Naive thymus-derived CD8-positive, alpha-beta T cell (primary cell): ENCODE data around the gene CCDC40. TPM values are rescaled to one million over a fixed set of nuclear protein-coding genes. Genes with fewer than 3 reads are reported as not detected.

Source experiments
- ATAC-seq, 2 donors: fragments of 150-1000 bp; cut with Tn5 transposase in 1 of 2; sonication (Bioruptor Pico), chemical (Tn5 transposase) in 1 of 2; 1 replicate in 1 of 2; 2 replicates in 1 of 2; pipeline ENCODE4 v1.10.0; 2021; ENCODE audit warnings: mild to moderate bottlenecking in 2 of 2, moderate library complexity in 2 of 2
- POLR2A ChIA-PET: fragments of 350-600 bp; sonication (Branson Sonifier 250); formaldehyde crosslinking; loops from one replicate; lab custom pipeline; 2021; ENCODE audit warnings: antibody characterized with exemption; lab: Charles Lee
- DNase-seq, 10 donors: peaks; one replicate each; pipeline versions ENCODE4 v3.0.0 to v3.0.0-alpha.2; 2020 to 2022
- H3K27ac Mint-ChIP-seq, 10 donors: one replicate each; pipeline ENCODE4 v1.8.0; 2020 to 2022; ENCODE audit warnings: mild to moderate bottlenecking in 10 of 10, mixed read lengths in 10 of 10, moderate library complexity in 4 of 10, inconsistent platforms in 1 of 10
- H3K27me3 Mint-ChIP-seq, 5 donors: one replicate each; pipeline ENCODE4 v1.8.0; 2021 to 2022; ENCODE audit warnings: mixed read lengths in 5 of 5
- H3K36me3 Mint-ChIP-seq, 3 donors: one replicate each; pipeline ENCODE4 v1.8.0; 2020 to 2022; ENCODE audit warnings: mixed read lengths in 3 of 3, mild to moderate bottlenecking in 2 of 3, inconsistent platforms in 1 of 3
- H3K4me1 Mint-ChIP-seq, 4 donors: one replicate each; pipeline ENCODE4 v1.8.0; 2021 to 2022; ENCODE audit warnings: mixed read lengths in 4 of 4
- H3K4me3 Mint-ChIP-seq, 10 donors: one replicate each; pipeline ENCODE4 v1.8.0; 2020 to 2022; ENCODE audit warnings: mild to moderate bottlenecking in 10 of 10, mixed read lengths in 10 of 10, moderate library complexity in 6 of 10, inconsistent platforms in 1 of 10
- H3K9me3 Mint-ChIP-seq, 9 donors: one replicate each; pipeline ENCODE4 v1.8.0; 2020 to 2022; ENCODE audit warnings: mixed read lengths in 9 of 9, mild to moderate bottlenecking in 3 of 9, inconsistent platforms in 1 of 9, moderate library complexity in 1 of 9
- polyA plus RNA-seq, 3 donors: library from polyadenylated mRNA; unstranded; fragments of 300-500 nt; fragmentation: Illumina TruSeq; gene quantifications; one replicate each; pipeline ENCODE4 v1.2.3, GENCODE V29; 2021
- total RNA-seq, 8 experiments: library from RNA in 2 of 8; stranded (reverse) in 2 of 8; gene quantifications; one replicate each; pipeline ENCODE4 v1.2.3 and lab custom pipeline; 2021 to 2026

The CCDC40 gene
- total and polyA plus RNA-seq, 5 experiments from 2014 or later = 0.37 to 4.8 (median 4.2) TPM; not detected in 2

- Mint-ChIP-seq H3K27ac (peak overlapping the region in 1 of 10 donors; percentile 41), H3K36me3 (no peaks in the 10 kb centered on the region), H3K4me3 (no peak overlapping the region), H3K4me1 (peaks cover 12 to 33% (median 22%) of the 10 kb centered on the region in 4 donors), H3K27me3 (no peaks in the 10 kb centered on the region), H3K9me3 (no peaks in the 10 kb centered on the region)
- ATAC-seq (no peak), DNase-seq (no peak)
- POLR2A ChIA-PET = interaction anchor here (0.6 kb wide), 1 partner anchor 164 kb away, joined by 3 read pairs; no protein-coding TSS in a partner anchor
Observed at GRCh38 chr17:80002070-80002641, 34.3 kb upstream of the CCDC40 start.

DNA sequence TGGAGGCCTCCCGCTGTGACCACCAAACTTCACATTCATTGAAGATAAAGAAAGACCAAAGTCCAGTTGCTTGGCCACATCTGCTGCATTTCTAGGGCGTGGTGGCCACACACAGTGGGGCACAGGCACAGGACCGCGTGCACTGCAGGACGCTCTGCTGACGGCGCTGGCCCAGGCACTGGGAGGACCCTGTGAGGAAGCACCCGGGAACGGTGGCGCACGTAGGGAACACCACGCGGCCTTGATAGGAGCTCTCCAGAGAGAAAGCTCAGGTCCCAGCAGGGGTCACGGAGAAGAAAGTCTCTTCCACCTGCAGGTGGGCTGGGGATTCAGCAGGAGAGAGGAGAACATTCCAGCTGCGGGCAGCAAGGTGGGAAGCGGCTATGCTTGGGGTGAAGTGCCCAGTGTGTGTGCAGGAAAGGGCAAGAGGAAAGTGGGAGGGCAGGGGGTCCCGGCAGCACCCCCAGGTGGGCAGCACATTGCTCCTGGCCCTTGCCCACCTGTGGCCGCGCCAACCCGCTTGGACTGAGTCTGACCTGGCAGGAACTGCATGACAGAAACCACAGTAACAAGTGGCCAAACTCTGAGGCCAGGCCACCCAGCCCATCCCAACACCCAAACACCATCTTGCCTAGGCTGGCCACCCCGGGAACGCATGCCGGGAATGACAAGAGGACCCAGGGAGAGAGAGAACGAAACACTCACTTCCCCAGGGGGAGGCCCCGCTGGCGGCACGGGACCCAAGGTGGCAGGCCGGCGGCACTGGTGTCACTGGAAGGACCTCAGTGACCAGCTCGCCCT is 33.6 kb upstream of the CCDC40 start:
- DNase-seq (no peak), ATAC-seq (no peak)
- no peaks in the 10 kb centered on the region for H3K27me3 Mint-ChIP-seq
- peaks cover 10 to 26% (median 15%) of the 10 kb centered on the region in 4 donors for H3K4me1 Mint-ChIP-seq
- no peaks in the 10 kb centered on the region for H3K9me3 Mint-ChIP-seq
- no peak overlapping the region for H3K4me3 Mint-ChIP-seq
- POLR2A ChIA-PET = interaction anchor here (0.9 kb wide), 1 partner anchor 10 kb away, joined by 3 read pairs; no protein-coding TSS in a partner anchor
- H3K36me3 Mint-ChIP-seq = no peaks in the 10 kb centered on the region
- peak overlapping the region in 1 of 10 donors; percentile 41 for H3K27ac Mint-ChIP-seq

- no peak overlapping the region for H3K27ac Mint-ChIP-seq
- H3K9me3 Mint-ChIP-seq = no peaks in the 10 kb centered on the region
- DNase-seq (no peak), ATAC-seq (no peak)
- H3K4me3 Mint-ChIP-seq = no peak overlapping the region
- no peaks in the 10 kb centered on the region for H3K27me3 Mint-ChIP-seq
- H3K36me3 Mint-ChIP-seq = no peaks in the 10 kb centered on the region
- POLR2A ChIA-PET = interaction anchor here (0.9 kb wide), 1 partner anchor 11 kb away, joined by 3 read pairs; no protein-coding TSS in a partner anchor
- H3K4me1 Mint-ChIP-seq = peaks cover 6 to 22% (median 10%) of the 10 kb centered on the region in 4 donors
Observed at GRCh38 chr17:80003969-80004368, 32.5 kb upstream of the CCDC40 start.

DNA sequence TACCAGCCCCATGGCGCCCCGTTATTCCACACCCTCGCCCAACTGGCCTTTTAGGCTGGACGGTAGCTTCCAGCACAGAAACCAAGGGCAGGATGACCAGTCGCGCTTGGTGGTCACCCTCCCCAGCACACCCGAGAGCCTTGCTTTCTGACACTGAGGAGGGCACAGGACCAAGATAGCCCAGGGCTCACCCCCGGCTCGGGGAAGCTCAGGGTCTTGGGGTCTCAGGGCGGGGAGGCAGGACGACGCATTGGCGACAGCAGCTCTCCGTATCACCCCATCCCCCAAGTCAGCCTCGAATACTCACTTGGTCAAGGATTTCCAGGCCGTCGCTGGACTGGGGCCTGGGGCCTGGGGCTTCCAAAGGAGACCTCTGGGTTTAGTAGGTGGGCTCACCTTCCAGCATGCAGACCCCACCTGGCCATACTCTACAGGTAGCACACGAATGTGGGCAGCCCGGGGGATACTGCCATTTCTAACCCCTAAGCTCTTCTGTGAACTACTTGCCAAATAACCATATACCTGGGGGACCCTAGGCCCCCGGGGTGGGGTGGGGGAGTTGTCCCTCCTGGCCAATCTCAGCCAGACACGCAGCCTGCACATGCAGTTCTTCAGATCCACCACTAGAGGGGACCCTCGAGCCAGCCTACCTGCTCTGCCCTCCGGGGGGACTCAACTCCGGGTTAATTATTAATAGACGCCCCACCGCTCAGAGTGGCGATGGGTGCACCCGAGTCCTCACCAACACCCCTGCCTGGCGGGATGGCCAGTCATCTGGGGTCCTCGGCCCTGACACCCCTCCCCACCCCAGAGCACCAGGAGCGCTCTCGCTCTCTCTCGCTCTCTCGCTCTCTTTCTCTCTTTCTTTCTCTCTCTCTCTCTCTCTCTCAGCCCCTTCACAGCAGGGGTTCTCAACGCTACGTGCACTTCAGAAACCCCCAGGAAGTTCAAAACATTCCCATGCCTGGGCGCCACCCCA is 30.8 kb upstream of the CCDC40 start:
- Mint-ChIP-seq H3K36me3 (no peaks in the 10 kb centered on the region), H3K4me1 (peaks cover 6 to 12% (median 10%) of the 10 kb centered on the region in 4 donors), H3K27me3 (no peaks in the 10 kb centered on the region), H3K9me3 (no peaks in the 10 kb centered on the region), H3K27ac (peak overlapping the region in 7 of 10 donors; percentile 44 to 77 (median 63)), H3K4me3 (peak overlapping the region in 4 of 10 donors; percentile 39 to 63 (median 57))
- POLR2A ChIA-PET = interaction anchor here (1.0 to 4.7 kb wide), 3 partner anchors 8 to 12 kb away, joined by 3 to 24 read pairs (median 5); no protein-coding TSS in a partner anchor
- DNase-seq (peak; percentile 41 to 78 (median 65)), ATAC-seq (peak; percentile 77 to 80)

DNA sequence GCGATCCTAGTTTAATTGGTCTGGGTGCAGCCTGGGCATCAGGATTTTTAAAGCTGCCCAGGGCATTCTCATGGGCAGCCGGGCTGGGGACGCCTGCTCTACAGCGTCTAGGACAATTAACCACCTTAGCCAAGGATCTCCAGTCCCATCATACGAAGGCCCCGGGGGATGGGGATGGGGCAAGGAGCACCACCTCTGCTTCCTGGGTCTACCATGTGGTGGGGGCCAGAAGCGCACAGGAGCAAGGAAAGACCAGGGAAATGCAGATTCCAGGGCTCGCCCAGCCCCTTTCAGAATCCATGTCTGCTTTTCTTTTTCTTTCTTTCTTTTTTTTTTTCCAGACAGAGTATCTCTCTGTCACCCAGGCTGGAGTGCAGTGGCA is 30.1 kb upstream of the CCDC40 start:
- H3K4me3 Mint-ChIP-seq = peak overlapping the region in 4 of 10 donors; percentile 39 to 63 (median 57)
- POLR2A ChIA-PET = interaction anchor here (0.5 to 4.7 kb wide), 2 partner anchors 9 to 10 kb away, joined by 5 to 24 read pairs; no protein-coding TSS in a partner anchor
- DNase-seq (no peak), ATAC-seq (no peak)
- no peaks in the 10 kb centered on the region for H3K36me3 Mint-ChIP-seq
- no peaks in the 10 kb centered on the region for H3K9me3 Mint-ChIP-seq
- H3K27ac Mint-ChIP-seq = peak overlapping the region in 6 of 10 donors; percentile 40 to 77 (median 67)
- no peaks in the 10 kb centered on the region for H3K27me3 Mint-ChIP-seq
- peaks cover 6 to 12% (median 10%) of the 10 kb centered on the region in 4 donors for H3K4me1 Mint-ChIP-seq

- no peak for ATAC-seq
- H3K36me3 Mint-ChIP-seq = no peaks in the 10 kb centered on the region
- peaks cover 6 to 12% (median 10%) of the 10 kb centered on the region in 4 donors for H3K4me1 Mint-ChIP-seq
- DNase-seq = no peak
- H3K27me3 Mint-ChIP-seq = no peaks in the 10 kb centered on the region
- H3K9me3 Mint-ChIP-seq = no peaks in the 10 kb centered on the region
- POLR2A ChIA-PET = interaction anchor here (0.5 to 4.7 kb wide), 2 partner anchors 9 kb away, joined by 5 to 24 read pairs; no protein-coding TSS in a partner anchor
- peak overlapping the region in 2 of 10 donors; percentile 19 to 48 for H3K27ac Mint-ChIP-seq
- no peak overlapping the region for H3K4me3 Mint-ChIP-seq
Observed at GRCh38 chr17:80006811-80007752, 29.4 kb upstream of the CCDC40 start.

GRCh38 chr17:80007939-80008338 is 28.5 kb upstream of the CCDC40 start:
- POLR2A ChIA-PET = interaction anchor here (4.7 kb wide), 1 partner anchor 10 kb away, joined by 24 read pairs; no protein-coding TSS in a partner anchor
- peaks cover 0 to 3% (median 2%) of the 10 kb centered on the region in 3 donors for H3K36me3 Mint-ChIP-seq

GRCh38 chr17:80008383-80008840 is 28.0 kb upstream of the CCDC40 start:
- Mint-ChIP-seq H3K4me1 (peaks cover 6 to 11% (median 10%) of the 10 kb centered on the region in 4 donors), H3K36me3 (peaks cover 0 to 3% (median 2%) of the 10 kb centered on the region in 3 donors), H3K9me3 (no peaks in the 10 kb centered on the region), H3K27ac (no peak overlapping the region), H3K27me3 (no peaks in the 10 kb centered on the region), H3K4me3 (no peak overlapping the region)
- ATAC-seq (peak; percentile 81 to 89), DNase-seq (peak; percentile 48 to 81 (median 68))
- POLR2A ChIA-PET = interaction anchor here (4.7 kb wide), 1 partner anchor 11 kb away, joined by 24 read pairs; no protein-coding TSS in a partner anchor

More at GRCh38 chr17:80007939-80008338, 28.5 kb upstream of the CCDC40 start:
- no peak for ATAC-seq
- no peak overlapping the region for H3K4me3 Mint-ChIP-seq
- H3K4me1 Mint-ChIP-seq = peaks cover 6 to 11% (median 10%) of the 10 kb centered on the region in 4 donors
- H3K27ac Mint-ChIP-seq = no peak overlapping the region
- DNase-seq = no peak
- H3K9me3 Mint-ChIP-seq = no peaks in the 10 kb centered on the region
- H3K27me3 Mint-ChIP-seq = no peaks in the 10 kb centered on the region

- no peak for ATAC-seq
- no peak for DNase-seq
- POLR2A ChIA-PET = interaction anchor here (4.7 kb wide), 1 partner anchor 11 kb away, joined by 24 read pairs; no protein-coding TSS in a partner anchor
- Mint-ChIP-seq H3K27ac (peak overlapping the region in 1 of 10 donors; percentile 79), H3K27me3 (no peaks in the 10 kb centered on the region), H3K9me3 (no peaks in the 10 kb centered on the region), H3K4me1 (peaks cover 6 to 11% (median 10%) of the 10 kb centered on the region in 4 donors), H3K36me3 (peaks cover 0 to 3% (median 2%) of the 10 kb centered on the region in 3 donors), H3K4me3 (no peak overlapping the region)
Observed at GRCh38 chr17:80008848-80009247, 27.6 kb upstream of the CCDC40 start.

GRCh38 chr17:80009391-80010282 is 26.8 kb upstream of the CCDC40 start:
- Mint-ChIP-seq H3K4me1 (peaks cover 6 to 11% (median 10%) of the 10 kb centered on the region in 4 donors), H3K9me3 (no peaks in the 10 kb centered on the region), H3K27me3 (no peaks in the 10 kb centered on the region), H3K36me3 (peaks cover 0 to 3% (median 2%) of the 10 kb centered on the region in 3 donors), H3K27ac (no peak overlapping the region), H3K4me3 (no peak overlapping the region)
- no peak for DNase-seq
- POLR2A ChIA-PET = interaction anchor here (4.7 kb wide), 1 partner anchor 12 kb away, joined by 24 read pairs; no protein-coding TSS in a partner anchor
- no peak for ATAC-seq
